Stimulated activated CD4-positive, alpha-beta T cell treated with anti-CD3 and anti-CD28 coated beads, Interleukin-2, amount 100 ng/mL, for 48 hours (primary cell): Measurements from ENCODE around the gene RCN1.
"Not testable (repeated sequence)": the region's sequence is repeated elsewhere in the genome, so short reads cannot be mapped to it uniquely, and the experiment has no call there.

Experiments used
- DNase-seq, 2 donors: peaks; one replicate each; pipeline ENCODE4 v3.0.0-alpha.2; 2020

Gene RCN1

DNA sequence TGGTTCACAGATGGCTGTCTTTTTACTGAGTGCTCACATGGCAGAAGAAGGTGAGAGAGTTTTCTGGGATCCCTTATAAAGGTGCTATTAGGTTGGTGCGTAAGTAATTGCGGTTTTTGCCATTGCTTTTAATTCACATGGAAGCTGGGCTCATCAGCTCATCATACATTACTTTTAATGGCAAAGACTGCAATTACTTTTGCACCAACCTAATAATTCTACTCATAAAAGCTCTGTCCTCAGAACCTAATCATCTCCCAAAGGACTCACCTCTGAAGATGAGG, 23.0 kb downstream of the RCN1 start:
- DNase-seq: no peak

DNA sequence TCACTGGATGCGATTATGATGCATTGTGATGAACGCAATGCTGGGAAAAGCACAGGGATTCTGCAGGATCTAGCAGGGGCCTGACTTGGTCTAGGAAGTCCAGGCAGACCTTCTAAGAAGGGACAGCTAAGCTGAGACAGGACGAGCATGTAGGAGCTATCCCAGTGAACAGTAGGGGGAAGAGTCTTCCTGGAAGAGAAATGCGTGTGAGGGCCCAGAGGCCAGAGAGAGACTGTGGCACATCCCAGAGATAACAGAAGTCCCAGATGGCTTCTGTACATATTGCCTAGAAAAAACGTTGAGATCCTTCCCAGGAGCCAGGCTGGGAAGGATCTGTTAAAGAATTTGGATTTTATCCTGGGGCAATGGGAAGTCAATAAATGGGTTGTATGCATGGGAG, 24.6 kb downstream of the RCN1 start:
- DNase-seq: no peak

DNA sequence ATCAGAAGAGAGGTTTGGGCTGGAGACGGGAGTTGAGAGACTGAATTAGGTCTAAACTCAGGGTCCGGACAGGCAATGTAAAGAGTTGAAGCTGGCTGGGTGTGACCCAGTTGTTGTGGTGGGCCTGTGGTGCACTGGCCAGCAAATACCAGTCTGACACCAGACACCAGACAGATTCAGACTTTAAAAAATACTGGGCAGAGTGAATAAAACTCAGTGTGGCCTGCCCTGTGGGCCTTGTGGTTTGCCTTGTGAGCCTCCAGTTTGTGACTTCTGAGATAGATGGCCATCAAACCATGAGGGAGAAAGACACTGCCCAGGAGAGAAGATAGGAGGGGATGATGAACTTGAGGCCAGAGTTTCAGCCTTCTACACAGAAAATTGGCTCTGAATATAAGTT, 25.8 kb downstream of the RCN1 start:
- DNase-seq: no peak

DNA sequence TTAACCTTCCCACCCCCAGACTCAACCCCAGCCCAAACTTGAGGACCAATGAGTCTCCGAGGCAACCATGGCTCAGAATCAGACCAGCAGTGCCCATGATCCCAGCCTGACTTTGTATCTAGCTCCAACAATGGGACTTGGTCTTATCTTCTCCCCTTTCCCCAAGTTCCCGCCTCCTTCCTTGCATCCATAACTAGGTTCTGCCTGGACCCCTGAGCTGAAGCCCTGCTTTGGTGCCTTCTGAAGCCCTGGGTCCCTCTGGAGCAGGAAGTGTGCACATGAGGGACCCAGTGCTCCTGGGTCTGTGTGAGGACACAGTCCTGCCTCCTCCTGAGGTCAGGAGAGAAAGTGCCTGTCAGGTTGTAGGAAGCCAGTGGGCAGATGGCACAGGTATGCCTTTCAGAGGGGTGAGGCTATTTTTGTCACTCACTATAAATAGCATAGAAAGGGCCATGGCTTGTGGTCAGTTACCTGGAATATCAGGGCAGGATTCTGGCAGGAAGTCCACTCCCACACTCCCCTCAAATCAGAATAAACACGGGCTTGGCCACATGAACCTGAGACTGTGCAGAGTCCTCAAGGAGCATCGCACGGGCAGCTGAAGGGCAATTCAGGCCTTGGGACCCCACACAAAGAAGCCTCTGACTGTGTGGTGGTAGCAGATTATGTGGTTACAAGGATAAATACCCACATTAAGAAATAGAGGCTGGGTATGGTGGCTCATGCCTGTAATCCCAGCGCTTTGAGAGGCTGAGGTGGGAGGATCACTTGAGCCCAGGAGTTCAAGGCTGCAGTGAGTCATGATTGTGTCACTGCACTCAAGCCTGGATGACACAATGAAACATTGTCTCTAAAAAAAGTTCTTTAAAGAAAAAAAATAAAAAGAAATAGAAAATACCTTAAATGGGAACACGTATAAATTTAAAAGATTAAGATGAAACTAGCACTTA, 27.4 kb downstream of the RCN1 start:
- DNase-seq: no peak

DNA sequence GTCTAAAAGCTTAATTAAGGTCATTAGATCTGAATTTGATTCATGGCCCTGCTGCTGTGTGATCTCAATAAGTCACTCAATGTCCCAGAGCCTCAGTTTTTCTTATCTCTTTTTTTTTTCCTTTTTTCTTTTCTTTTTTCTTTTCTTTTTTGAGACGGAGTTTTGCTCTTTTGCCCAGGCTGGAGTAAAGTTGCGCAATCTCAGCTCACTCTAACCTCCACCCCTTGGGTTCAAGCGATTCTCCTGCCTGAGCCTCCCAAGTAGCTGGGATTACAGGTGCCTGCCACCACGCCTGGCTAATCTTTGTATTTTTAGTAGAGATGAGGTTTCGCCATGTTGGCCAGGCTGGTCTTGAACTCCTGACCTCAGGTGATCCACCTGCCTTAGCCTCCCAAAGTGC, 28.3 kb downstream of the RCN1 start:
- not testable (repeated sequence) for DNase-seq

DNA sequence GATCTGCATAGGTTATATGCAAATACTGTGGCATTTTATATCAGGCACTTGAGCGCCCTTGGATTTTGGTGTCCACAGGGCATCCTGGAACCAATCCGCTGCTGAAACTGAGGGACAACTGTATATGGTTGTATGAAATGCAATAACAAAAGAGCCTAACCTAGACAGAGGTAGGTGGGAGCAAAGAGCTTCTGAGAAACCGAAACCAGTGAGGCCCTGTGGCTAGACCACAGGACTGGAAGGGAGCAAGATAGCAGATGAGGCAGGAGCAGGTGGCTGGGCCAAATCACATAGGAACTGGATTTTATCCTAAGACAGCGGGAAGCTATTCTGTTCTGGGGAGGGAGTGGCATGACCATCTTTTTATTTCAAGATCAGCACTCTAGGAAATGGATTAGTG, 30.1 kb downstream of the RCN1 start:
- DNase-seq: no peak

DNA sequence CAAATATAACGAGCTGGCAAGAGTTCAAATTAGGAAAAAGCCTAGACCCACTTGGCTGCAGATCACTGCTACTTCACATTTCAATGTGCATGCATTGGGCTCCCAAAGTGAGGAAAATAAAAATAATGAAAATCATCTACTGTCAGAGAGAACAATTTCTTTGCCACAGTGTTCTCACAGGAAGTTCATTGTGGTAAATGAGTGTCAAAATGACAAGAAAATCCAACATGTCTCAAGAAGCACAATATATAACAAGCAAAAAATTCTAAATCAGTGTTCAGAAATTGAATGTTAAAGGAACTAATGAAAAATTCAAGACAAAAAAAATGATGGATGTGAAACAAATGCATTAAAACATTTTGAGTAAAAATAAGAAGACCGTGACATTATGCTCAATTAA, 31.3 kb downstream of the RCN1 start:
- no peak for DNase-seq

DNA sequence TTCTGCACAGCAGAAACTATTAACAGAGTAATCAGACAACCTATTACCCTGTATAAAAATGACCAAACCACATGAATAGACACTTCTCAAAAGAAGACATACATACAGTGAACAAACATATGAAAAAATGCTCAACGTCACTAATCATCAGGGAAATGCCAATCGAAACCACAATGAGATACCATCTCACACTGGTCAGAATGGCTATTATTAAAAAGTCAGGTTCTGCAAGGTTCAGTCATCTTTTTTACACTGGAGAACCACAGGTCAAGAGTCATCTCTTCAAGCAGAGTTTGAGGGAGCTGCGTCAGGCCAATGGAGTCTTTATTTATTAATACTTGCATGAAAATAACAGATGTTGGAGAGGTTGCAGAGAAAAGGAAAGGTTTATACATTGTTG, 40.4 kb downstream of the RCN1 start:
- DNase-seq: no peak

DNA sequence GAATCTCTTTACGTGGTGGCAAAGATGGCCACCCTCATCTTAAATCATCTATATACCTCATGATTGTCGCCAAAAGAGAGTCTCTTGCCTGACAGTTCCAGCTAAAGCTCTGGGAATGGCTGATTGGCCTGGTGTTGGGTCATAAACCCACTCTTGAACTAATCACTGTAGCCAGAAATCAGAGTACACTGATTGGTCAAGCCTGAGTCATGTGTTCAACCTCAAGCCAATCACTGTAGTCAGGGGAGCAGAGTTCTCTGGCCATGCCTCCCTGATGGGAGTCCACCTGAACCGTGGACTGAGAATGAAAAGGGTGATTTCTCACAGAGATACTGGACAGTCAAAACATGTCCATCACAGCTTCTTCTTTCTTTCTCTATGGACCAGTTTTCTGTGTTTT, 45.8 kb downstream of the RCN1 start:
- DNase-seq: no peak

DNA sequence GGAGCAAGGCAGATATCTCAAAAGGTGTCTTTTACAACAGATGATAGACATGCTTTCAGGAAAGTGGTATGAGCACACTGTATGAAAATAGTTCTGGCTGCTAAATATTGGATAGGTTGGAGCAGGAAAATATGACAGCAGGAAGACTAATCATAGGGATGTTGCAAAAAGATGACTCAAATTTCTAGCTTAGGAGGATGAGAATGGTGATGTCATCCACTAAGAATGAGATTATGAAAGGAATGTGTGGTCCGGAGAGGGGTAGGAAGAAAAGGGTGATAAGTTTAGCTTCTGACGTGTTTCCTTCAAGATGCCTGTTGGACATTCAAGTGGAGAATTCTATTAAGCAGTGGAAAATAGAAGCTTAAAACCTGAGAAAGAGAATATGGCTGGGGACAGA, 46.4 kb downstream of the RCN1 start:
- no peak for DNase-seq

DNA sequence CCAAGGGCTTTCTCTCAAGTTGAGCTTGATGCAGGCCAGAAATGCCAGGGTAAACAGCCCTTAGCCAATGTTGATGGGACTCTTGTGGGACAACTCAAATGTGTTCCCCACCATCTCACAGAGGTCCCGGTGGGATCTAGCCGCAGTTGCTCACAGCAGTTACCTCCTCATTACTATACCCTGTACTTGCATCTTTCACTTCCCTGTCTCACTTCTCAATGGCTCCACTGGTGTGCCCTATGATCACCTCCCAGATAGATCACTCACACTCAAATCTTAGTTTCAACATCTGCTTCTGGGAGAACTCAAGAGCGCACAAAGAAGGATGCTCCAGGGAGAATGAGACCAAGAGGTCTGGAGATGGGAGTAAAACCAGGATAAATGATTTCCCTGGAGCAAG, 47.0 kb downstream of the RCN1 start:
- DNase-seq: no peak

DNA sequence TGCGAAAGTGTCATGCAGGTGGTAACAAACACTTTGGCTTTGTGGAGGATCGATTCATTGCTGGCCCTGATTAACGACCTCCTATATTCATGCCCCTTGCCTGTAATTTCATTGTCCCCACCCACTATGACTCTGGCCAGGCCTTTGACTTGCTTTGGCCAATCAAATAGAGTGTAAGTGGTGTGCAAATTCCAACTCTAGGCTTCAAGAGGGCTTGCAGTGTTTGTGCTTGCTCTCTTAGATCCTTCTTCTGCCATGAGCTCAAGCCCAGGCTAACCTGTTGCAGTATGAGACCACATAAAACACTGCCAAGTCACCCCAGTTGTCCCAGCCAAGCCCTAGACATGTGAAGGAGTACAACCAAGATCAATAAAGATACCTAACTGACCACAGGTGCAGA, 48.0 kb downstream of the RCN1 start:
- no peak for DNase-seq

DNA sequence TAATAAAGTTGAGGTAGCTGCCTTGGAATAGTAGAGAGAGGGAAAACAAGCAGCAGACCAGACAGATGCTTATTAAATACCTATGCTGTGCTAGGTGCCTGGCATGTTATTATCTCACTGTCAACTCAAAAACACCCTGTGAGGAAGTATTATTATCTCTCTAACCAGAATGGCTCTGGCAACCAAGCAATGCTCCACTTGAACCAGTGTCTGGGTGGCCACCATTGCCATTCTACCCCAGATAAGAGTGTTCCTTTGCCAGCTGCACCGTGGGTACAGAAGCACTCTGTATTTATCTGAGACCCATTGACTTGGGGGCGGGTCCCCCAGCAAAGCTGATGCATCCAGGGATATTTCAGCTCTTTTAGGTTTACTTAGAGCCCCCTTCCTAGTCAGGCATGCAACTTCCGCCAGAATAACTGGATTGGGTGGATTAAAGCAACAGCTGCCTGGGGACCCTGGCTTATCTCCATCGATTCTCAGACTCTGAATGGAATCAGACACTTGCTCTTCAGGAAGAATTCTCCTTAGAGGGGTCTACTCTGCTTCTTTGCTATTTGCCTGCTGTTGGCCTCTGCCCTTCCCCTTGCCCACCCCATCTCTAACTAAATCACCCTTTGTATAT, 49.1 kb downstream of the RCN1 start:
- DNase-seq: no peak

DNA sequence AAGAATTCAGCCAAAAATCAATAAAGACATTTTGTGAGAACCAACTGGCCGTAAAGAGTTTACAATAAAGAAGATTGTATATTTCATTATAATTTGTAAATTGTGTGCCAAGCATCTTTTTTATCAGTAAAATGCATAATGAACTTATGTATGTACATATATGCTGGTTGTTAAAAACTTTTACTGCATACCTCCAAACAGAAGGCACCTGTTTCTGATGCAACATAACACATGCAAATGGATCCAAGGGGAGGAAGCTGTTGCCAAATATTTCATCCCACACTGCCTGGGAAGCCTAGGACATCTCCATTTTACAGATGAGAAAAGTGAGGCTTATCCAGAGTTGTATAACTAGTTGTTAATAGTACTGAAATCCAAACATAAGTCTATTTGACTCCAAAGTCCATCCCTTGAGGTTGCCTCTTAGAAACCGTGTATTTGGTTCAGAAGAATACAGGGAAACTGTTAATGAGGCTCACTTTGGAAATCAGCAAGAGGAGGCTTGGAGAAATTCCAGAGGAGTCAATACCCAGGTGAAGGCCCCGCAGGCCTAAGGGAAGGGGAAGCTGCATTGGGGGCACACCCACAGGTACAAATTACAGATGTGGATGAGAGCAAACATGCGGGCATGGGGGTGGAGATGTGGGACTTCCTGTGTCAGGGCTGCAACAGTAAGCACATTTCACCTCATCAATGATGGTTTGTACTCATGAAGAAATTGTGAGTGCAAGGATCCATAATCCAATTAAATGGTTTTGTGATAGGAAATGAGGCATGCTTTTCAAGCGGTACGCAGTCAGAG, 51.1 kb downstream of the RCN1 start:
- DNase-seq: no peak

DNA sequence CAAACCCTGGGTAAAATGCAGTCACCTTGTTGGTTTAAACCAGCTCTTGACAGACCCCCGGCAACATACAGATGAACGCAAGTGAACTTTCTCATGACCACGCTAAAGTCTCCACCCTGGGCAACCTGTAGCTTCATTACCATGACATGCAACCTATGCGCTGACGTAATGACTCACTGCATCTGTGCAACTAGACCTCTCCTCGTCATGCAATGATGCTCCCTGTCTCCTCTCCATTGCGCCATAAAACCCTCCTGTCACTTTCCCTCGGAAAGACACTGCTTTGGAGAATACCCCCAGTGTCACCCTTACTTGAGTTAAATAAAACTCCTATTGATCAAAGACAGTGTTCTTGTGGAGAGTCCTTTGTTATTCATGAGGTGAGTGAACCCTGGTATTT, 52.5 kb downstream of the RCN1 start:
- DNase-seq: no peak

DNA sequence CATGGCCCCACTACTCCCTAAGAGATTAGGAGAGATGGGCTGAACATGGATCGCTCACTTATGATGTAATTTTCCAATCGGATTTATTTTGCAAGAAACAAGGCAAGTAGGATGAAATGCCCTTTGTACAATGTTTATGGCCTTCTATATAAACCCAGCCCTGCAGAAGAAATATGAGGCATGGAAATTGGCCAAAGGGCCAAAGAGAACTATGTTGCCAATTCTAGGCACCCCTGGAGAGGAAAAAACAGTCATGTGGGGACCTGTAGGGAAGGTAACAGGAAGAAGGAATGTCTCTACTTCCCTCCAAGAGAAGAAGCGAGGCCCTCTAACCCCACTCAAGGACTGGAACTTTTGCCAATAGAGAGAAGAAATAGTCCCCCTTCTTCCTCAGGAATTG, 54.4 kb downstream of the RCN1 start:
- DNase-seq: no peak

DNA sequence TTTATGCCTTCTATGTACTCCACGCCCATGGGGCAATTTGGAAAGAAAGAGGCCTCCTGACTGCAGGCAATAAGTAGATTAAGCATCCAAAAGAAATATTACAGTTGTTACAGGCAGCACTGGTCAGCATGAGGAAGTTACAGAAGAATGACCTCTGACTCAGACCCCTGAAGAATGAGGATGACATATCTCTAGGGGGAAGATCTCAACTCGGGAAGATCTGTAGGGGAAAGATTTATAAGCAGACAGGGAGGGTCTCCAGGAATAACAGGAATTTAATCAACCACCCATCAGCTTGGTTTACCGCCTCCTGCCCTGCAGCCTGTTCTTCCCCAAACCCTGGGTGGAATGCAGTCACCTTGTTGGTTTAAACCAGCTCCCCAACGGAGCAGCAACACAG, 58.0 kb downstream of the RCN1 start:
- DNase-seq: no peak

DNA sequence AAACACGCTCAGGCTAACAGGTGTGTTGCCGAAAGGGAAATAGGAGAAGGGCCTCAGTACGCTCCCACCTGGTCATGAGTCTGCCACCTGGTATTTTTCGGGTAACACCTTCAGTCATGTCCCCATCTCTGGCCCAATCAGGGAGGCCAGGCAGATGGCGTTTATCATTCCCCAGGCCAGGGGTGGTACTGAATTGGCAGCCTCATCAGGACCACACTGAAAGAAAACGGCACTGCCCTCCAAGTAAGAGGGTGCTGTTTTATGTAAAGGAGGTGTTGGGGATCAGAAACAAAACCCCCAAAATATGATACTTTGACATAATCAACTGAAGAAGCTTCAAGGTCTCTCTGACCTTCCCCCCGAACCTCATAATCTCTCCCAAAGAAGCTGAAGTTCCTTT, 58.9 kb downstream of the RCN1 start:
- no peak for DNase-seq

DNA sequence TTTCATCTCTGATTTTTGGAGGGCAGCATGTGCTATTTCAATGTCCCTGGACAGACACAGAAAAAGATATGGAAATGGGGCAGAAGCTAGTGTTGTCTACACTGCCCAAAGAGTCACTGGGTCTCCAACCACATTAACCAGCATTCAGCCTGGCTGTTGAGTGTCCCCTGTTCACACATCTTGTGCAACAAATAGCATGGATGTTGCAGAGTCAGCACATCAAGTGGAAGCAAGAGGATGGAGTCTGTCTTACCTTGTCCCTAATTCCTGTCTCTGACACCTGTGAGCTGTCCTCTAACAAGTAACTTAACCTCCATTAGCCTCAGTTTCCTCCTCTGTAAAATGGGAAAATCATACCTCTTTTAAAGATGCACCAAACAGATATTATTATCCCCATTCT, 60.2 kb downstream of the RCN1 start:
- no peak for DNase-seq

DNA sequence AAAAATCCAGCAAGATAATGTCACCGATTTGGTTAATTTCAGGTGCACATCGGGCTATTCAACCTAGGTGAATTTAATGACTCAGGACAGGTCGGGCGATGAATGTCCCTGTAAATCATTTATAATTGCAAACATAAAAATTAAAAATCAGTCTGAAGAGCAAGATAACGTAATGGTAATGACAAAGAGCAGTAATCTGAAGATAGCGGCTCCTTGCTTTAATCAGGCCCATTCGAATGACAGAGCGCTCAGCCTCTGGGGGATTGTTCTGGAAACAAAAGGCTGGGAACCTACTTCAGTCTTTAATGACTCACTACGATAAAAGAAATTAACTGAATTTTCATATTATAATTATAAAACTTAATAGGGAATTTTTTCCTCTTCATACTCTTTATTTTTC, 61.3 kb downstream of the RCN1 start:
- no peak for DNase-seq

DNA sequence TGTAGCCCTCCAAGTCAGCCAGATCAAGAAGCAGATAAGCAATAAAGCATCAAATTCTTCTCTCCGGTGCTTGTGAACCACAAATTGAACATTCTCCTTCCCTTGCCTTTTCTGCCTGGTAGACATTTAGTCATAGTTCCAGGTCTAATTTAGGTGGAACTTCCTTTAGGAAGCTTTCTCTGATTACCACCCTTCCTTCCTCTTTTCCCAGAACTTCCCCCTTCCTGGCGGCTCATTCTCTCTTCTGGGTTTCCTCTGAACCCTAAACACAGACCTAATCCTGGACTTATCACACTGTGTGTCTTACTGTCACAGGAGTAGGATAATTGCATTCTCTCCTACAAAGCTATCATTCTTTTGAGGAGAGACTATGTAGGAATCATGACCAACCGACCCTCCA, 61.9 kb downstream of the RCN1 start:
- no peak for DNase-seq

DNA sequence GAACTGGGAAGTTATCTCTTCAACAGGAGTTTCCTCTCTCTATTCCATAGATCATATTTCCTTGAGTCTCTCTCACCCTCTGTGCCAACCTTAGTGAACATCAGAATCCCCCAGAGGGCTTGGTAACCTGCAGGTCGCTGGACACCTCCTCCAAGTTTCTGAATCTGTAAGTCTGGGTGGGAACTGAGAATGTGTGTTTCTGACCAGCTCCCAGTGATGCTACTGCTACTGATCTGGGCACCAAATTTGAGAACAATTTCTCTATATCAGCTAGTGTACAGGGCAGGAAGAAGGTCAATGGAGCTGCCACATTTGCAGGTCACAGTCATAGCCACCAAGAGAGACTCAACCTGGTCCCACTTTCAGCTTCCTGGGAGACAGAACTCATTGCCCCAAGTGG, 62.9 kb downstream of the RCN1 start:
- no peak for DNase-seq

DNA sequence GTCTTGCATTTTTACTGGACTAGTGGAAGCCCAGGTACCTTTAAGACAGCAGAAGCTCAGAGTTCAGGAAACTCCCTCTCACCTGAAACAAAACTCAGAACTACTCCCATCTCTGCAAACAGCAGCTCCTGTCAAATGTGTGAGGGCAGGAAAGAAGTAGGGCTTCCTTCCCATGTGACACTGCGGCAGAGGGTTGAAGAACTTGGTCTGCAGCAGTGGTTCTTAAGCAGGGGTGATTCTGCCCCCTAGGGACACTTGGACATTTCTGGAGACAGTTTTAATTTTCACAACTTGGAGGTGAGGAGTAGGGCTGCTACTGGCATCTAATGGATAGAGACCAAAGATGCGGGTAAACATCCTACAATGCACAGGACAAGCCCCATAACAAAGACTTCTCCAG, 63.4 kb downstream of the RCN1 start:
- no peak for DNase-seq
